Measurements from ENCODE around the gene AACS.

Gene AACS

GRCh38 chr12:125180144-125180543 lies 114.9 kb downstream of the AACS start:
- no peak for TF ChIP-seq SIN3A (IDR thresholded peaks at IDR 0.05; ENCODE audit: borderline replicate concordance, insufficient read depth, low read length)
- no peak for TF ChIP-seq POLR2AphosphoS5 (IDR thresholded peaks at IDR 0.05; ENCODE audit: low read depth, low read length)
- no peak for TF ChIP-seq FOXP2 (optimal IDR thresholded peaks at IDR 0.05; ENCODE audit: borderline replicate concordance, extremely low read depth, extremely low read length, insufficient read depth)
- no peak for TF ChIP-seq TAF1 (IDR thresholded peaks at IDR 0.05; ENCODE audit: borderline replicate concordance, insufficient read depth, low read length)
- TF ChIP-seq REST (IDR thresholded peaks at IDR 0.05; ENCODE audit: insufficient read depth in 1 of 2, low read depth in 2 of 2, low read length in 2 of 2): no peak

DNA sequence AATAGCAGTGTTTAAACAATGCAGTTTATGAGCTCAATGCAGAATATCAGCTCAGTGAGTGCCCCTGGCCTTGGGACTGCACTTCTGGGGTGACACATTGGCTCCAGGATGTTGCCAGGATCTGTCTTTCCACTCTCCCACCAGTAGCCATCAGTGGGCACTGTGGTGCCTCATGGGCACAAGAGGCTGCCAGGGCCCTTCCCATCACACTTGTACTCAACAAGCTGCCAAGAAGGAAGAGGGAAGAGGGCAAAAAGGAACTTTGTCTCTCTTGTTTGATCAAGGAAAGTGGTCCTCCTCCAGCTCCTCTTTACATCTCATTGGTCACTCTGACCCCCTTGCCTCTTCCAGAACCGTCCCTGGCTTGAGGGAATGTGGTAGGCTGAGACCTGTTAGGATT lies 115.9 kb downstream of the AACS start:
- no peak for TF ChIP-seq REST (IDR thresholded peaks at IDR 0.05; ENCODE audit: insufficient read depth in 1 of 2, low read depth in 2 of 2, low read length in 2 of 2)

DNA sequence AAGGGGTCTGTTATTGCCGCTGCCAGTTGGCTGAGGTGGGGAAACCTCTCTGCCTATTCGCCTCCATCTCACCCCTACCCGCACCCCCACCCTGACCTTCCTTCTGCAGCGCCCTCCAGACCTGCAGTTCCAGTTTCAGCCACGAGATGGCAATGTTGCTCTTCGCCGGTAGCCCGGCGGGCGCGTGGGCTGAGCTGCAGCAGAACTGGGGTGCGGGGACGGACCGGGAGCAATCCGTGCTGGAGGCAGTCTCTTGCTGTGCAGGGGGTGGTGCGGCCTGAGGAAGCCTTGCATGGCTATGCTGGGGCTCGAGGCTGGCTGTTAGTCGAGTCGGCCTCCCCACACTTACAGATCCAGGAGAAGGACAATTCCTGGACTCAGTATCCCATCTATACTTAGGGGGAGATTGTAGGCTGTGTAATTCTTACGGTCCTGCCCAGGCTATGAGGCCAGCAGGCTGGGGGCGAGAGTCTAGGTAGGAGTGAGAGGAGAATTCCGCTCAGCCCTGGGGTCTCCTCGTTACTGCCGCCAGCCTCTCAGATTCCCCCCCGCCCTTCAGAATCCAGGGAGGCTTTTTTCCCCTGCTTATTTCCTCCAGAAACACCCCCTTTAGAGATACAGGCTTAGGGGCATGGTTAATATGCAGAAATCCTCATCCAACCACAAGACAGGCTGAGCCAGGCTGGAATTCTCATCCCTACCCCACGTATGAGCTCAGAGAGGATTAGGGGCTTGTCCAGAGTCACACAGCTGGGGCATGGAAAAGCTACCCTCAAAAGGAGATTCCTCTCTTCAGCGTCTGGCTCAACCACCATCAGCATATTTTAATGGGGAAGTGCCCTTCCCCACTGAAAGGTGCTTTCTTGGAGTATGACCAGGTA lies 118.2 kb downstream of the AACS start:
- TF ChIP-seq POLR2AphosphoS5 (IDR thresholded peaks at IDR 0.05; ENCODE audit: low read depth, low read length) (no peak), FOXP2 (optimal IDR thresholded peaks at IDR 0.05; ENCODE audit: borderline replicate concordance, extremely low read depth, extremely low read length, insufficient read depth) (peak; percentile 19)

DNA sequence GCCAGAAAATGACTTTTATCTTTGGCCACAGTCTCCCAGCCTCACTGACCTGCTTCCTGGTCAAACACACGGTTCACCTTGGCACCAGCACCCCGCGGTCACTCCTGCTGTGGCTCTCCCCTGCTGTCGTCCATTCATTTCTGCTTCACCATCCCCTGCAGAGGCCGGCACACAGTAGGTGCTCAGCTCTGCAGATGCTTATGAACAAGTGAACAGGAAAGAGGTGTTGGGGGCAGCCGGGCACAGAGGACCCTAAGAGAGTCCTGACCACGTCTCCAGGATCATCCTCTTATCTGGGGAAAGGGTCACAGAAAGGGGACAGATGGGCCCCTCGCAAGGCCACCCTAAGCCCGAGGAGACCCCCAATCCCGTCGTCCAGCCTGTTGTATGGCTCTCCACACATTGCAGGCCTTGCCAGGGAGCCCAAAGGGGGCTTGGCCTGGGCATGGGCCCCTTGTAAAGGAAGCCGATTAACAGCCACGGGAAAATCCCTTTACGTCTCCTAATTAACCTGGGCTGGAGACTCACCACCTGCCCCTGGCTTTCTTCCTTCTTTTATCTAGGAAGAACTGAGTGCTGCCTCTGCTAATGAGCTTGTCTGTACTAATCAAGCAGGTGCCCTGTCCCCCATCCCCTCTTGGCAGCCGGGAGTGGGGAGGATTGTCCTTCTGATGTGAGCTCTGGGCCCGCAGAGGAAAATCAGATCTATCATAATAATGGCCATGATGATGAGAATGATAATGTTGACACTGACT lies 119.2 kb downstream of the AACS start:
- TF ChIP-seq REST (IDR thresholded peaks at IDR 0.05; ENCODE audit: insufficient read depth in 1 of 2, low read depth in 2 of 2, low read length in 2 of 2): no peak
- TF ChIP-seq TAF1 (IDR thresholded peaks at IDR 0.05; ENCODE audit: borderline replicate concordance, insufficient read depth, low read length): no peak
- no peak for TF ChIP-seq POLR2AphosphoS5 (IDR thresholded peaks at IDR 0.05; ENCODE audit: low read depth, low read length)
- no peak for TF ChIP-seq FOXP2 (optimal IDR thresholded peaks at IDR 0.05; ENCODE audit: borderline replicate concordance, extremely low read depth, extremely low read length, insufficient read depth)

GRCh38 chr12:125185311-125185739 lies 120.1 kb downstream of the AACS start:
- TF ChIP-seq POLR2AphosphoS5 (IDR thresholded peaks at IDR 0.05; ENCODE audit: low read depth, low read length) (no peak), FOXP2 (optimal IDR thresholded peaks at IDR 0.05; ENCODE audit: borderline replicate concordance, extremely low read depth, extremely low read length, insufficient read depth) (no peak), TAF1 (IDR thresholded peaks at IDR 0.05; ENCODE audit: borderline replicate concordance, insufficient read depth, low read length) (no peak), REST (IDR thresholded peaks at IDR 0.05; ENCODE audit: insufficient read depth in 1 of 2, low read depth in 2 of 2, low read length in 2 of 2) (no peak), SIN3A (IDR thresholded peaks at IDR 0.05; ENCODE audit: borderline replicate concordance, insufficient read depth, low read length) (no peak)

All from PFSK-1 (cell line).